ENCODE data around the gene HOXA11. TPM values are rescaled to one million over a fixed set of nuclear protein-coding genes. Genes with fewer than 3 reads are reported as not detected.
A peak's percentile ranks its signal among the peaks of the same experiment; 100 is the strongest.

Gene HOXA11
- total RNA-seq, 1 donor from 2014 or later = not detected

- no peak for ATAC-seq
- intact Hi-C loops (cut with DNase I) = no loop called here
- Histone ChIP-seq H3K27me3 (peaks cover 100% of the 10 kb centered on the region), H3K9me3 (no peaks in the 10 kb centered on the region), H3K36me3 (no peaks in the 10 kb centered on the region), H3K4me1 (peaks cover 45% of the 10 kb centered on the region), H3K4me3 (peak overlapping the region; percentile 25), H3K27ac (no peak overlapping the region)
- TF ChIP-seq CTCF (IDR thresholded peaks at IDR 0.05) = no peak
- peak; percentile 67 for DNase-seq
Observed at GRCh38 chr7:27188386-27189294, 3.6 kb upstream of the HOXA11 start.

GRCh38 chr7:27187475-27188385 is 2.7 kb upstream of the HOXA11 start:
- intact Hi-C loops (cut with DNase I) = no loop called here
- Histone ChIP-seq H3K4me1 (peaks cover 46% of the 10 kb centered on the region), H3K4me3 (peak overlapping the region; percentile 25), H3K27me3 (peaks cover 100% of the 10 kb centered on the region), H3K36me3 (no peaks in the 10 kb centered on the region), H3K9me3 (no peaks in the 10 kb centered on the region), H3K27ac (no peak overlapping the region)
- DNase-seq = peak; percentile 57
- TF ChIP-seq CTCF (IDR thresholded peaks at IDR 0.05) = no peak
- no peak for ATAC-seq

- Histone ChIP-seq H3K4me3 (no peak overlapping the region), H3K36me3 (no peaks in the 10 kb centered on the region), H3K27ac (no peak overlapping the region), H3K9me3 (no peaks in the 10 kb centered on the region), H3K4me1 (peaks cover 41% of the 10 kb centered on the region), H3K27me3 (peaks cover 100% of the 10 kb centered on the region)
- DNase-seq = no peak
- no peak for TF ChIP-seq CTCF (IDR thresholded peaks at IDR 0.05)
- ATAC-seq = no peak
- intact Hi-C loops (cut with DNase I) = no loop called here
Observed at GRCh38 chr7:27186668-27187474, 1.8 kb upstream of the HOXA11 start.

GRCh38 chr7:27185854-27186667 is 1.0 kb upstream of the HOXA11 start:
- H3K9me3 ChIP-seq = no peaks in the 10 kb centered on the region
- intact Hi-C loops (cut with DNase I) = no loop called here
- no peak overlapping the region for H3K4me3 ChIP-seq
- H3K27me3 ChIP-seq = peaks cover 100% of the 10 kb centered on the region
- H3K4me1 ChIP-seq = peaks cover 41% of the 10 kb centered on the region
- no peak for TF ChIP-seq CTCF (IDR thresholded peaks at IDR 0.05)
- DNase-seq (peak; percentile 31), ATAC-seq (no peak)
- no peaks in the 10 kb centered on the region for H3K36me3 ChIP-seq
- H3K27ac ChIP-seq = no peak overlapping the region

Data from upper lobe of right lung (tissue), 1 donor.